Measurements from ENCODE around the gene PATL2.

GRCh38 chr15:44636976-44637375, 74.1 kb downstream of the PATL2 start:
- no peak for TF ChIP-seq CTCF (IDR thresholded peaks at IDR 0.05)
- TF ChIP-seq ZFX (IDR thresholded peaks at IDR 0.05; ENCODE audit: borderline replicate concordance), result no peak
